DMS79 treated with DMSO at 0.1 percent for 48 hours (cell line): ENCODE results near the gene UNC45A.
A peak's percentile ranks its signal among the peaks of the same experiment; 100 is the strongest.
"Not testable (repeated sequence)": the region's sequence is repeated elsewhere in the genome, so short reads cannot be mapped to it uniquely, and the experiment has no call there.

ENCODE experiments used
- DNase-seq: peaks from one replicate; lab custom pipeline; 2025; lab: John Stamatoyannopoulos, UW

Gene UNC45A

DNA sequence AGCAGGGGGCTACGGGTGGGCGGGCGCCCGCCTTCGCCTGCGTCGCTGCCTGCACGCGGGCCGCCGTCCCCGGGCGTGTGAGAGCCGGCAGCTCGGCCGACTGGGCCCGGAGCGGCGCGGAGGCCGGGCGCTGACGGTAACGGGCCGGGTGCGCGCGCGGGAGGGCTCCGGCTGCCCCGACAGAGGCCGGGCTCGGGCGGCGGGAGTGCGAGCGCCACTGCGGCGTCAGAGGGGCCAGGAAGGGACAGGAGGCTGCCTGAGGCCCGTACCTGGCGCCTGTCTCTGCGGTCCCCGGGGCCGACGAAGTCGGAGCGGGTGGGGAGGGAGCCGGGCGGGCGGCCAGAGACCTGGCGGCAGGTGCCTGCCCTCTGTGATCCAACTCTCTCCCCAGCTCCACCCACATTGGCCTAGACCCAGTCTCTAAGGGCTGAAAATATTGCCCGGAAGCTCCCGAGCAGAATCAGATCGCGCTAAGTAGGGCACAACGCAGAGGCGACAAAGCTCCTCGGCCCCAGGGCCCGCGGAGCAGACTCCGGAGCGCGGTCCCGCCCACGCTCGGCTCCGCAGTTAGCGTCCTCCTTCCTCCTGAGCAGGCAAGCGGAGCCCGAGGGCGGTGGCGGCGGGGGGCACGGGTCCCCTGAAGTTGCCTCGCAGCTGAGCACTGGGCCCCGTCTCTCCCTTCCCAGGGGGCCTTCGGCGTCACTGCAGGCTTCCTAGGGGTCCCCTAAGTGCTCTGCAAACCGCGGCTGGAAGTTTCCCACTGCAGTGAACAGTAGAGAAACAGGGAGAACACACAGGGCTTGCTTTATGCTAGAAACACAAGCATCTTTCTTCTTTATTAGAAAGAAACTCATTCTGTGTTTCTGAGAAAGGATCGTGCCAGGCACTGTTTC, 32.0 kb upstream of the UNC45A start, which contains the start of gene MAN2A2:
TSS of gene MAN2A2 (plus strand) at position 463 of the 893 bp plus-strand sequence. CDS start 906 bp downstream, outside the sequence.
- DNase-seq, result peak; percentile 6

DNA sequence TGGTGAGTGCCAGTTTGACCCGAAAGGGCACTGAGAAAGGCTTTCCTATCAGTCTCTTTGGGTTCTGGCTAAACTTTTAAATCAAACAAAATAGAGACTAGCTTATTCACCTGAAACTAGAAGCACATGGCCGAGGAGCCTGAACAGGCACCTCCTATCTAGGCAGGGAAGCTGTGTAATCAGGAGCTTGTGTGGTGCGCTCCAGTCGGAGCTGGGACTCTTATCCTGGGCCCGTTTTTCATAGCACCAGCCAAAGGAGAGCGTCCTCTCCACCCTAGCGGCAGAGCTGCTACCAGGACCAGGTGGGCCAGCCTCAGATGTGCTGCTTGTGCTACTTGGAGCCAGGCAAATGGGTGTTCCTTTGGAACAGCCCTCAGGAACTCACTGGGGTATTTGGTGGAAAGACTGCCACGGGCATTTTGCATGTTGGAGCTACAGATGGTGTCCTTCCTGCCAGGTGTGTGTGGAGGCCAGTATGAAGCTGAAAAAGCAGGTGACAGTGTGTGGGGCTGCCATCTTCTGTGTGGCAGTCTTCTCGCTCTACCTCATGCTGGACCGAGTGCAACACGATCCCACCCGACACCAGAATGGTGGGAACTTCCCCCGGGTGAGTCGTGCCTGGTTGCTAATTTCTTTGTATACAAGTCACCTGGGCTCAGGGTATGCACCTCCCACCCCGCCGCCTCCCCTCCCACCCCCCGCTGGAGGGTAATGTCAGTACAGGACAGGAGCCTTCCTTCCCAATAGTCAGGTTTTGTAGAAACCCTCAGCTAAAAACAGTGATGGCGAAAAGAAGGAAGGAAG, 31.1 kb upstream of the UNC45A start:
- peak; percentile 1 for DNase-seq

GRCh38 chr15:90904746-90905145, 30.3 kb upstream of the UNC45A start:
- no peak for DNase-seq

DNA sequence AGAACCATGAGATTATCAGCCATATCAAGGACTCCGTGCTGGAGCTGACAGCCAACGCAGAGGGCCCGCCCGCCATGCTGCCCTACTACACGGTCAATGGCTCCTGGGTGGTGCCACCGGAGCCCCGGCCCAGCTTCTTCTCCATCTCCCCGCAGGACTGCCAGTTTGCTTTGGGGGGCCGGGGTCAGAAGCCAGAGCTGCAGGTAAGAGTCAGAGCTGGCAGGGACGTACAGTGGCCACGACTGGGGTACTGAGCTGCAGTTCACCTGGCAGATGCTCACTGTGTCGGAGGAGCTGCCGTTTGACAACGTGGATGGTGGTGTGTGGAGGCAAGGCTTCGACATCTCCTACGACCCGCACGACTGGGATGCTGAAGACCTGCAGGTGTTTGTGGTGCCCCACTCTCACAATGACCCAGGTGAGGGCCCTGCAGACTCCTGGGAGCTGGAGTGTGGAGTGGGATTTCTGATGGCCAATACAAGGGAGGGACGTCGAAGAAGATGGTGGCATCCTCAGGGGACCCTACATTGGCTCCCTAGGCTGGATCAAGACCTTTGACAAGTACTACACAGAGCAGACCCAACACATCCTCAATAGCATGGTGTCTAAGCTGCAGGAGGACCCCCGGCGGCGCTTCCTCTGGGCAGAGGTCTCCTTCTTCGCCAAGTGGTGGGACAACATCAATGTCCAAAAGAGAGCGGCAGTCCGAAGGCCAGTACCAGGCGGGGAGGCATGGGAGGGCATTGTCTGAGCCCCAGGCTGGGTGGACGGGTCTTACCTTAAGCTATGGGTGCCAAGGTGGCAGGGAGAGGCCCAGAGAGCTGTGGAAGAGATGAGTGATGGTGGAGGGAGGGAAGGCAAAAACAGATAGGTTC, 29.5 kb upstream of the UNC45A start:
- no peak for DNase-seq

DNA sequence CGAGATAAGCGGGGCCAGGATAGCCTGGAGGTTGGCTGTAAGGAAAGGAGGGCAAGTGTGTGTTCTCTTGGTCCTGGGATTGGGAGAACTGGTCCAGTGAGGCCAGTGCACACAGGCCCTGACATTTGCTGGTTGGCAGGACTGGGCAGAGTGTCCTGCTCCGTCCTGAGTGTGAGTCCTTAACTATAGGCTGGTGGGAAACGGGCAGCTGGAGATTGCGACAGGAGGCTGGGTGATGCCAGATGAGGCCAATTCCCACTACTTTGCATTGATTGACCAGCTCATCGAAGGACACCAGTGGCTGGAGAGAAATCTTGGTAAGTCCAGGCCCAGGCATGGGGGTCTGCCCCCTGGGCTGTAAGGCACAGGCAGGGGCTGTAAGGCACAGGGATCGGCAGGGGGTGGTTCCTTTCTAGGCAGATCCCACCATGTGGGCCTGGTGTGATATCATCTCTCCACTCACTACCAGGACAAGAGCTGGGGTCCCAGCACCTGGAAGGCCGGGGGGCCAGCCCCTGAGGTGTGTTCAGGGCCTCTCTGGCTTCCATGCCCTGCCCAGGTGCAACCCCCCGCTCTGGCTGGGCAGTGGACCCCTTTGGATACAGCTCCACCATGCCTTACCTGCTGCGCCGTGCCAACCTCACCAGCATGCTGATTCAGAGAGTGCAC, 28.8 kb upstream of the UNC45A start:
- no peak for DNase-seq

DNA sequence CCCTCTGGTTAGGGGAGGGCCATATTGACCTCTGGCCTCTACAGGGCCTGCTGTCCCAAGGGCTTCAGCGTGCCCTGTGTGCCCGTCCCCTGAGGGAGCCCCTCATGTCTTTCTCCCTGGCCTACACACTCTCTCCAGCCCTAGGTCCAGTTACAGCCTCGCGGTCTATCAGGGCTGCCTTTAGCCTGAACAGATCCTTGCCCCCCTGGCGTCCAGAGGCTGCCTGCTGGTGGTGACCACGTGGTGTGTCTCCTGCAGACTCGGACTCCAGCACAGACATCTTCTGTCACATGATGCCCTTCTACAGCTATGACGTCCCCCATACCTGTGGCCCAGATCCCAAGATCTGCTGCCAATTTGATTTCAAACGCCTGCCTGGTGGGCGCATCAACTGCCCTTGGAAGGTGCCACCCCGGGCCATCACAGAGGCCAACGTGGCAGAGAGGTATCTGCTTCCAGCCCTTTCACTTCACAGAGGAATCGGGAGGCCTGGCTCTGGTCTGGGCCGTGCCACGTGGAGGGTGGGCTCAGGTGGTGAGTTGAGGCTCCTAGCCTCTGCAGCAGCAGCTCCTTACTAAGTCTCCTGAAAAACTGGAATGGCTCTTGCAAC, 27.9 kb upstream of the UNC45A start:
- no peak for DNase-seq

DNA sequence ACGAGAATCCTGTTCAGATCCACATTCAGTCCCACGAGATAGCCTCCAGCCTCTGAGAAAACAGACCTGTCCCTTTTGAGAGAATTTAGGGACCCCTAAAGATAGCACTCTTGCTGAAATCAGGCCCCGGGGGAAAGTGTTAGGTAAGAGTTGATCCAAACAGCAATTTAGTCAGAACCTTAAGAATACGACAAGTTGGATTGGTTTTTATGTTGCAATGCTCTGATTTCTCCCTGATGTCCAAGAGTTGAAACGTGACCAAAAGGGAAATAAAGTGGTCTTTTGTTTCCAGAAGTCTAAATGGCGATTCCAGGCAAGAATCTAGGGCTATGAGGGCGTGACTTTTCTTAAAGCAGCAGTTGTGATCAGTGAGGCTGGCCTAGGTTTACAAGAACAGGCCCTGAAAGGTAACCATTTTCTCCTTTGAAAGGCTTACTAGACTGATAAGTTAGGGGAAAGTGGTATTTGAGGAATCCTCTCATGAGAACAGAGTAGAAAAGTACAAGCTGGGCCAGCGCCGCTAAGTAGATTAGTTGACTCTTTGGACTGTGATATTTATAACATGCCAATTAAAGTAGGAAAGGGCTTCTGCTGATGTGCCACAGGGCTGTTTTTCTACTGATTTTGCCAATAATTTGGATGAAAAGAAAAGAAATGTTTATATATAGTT, 27.1 kb upstream of the UNC45A start:
- DNase-seq, result no peak

DNA sequence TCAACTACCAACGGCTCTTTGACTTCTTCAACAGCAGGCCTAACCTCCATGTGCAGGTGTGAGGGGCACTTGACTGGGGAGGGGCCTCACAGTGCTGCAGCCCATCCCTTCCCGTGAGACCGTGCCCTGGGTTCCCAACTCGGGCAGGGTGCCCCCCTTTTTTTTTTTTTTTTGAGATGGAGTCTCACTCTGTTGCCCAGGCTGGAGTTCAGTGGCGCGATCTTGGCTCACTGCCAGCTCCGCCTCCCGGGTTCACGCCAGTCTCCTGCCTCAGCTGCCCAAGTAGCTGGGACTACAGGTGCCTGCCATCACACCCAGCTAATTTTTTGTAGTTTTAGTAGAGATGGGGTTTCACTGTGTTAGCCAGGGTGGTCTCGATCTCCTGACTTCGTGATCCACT, 25.6 kb upstream of the UNC45A start:
- DNase-seq, result not testable (repeated sequence)

GRCh38 chr15:90909976-90910375, 25.1 kb upstream of the UNC45A start:
- no peak for DNase-seq

DNA sequence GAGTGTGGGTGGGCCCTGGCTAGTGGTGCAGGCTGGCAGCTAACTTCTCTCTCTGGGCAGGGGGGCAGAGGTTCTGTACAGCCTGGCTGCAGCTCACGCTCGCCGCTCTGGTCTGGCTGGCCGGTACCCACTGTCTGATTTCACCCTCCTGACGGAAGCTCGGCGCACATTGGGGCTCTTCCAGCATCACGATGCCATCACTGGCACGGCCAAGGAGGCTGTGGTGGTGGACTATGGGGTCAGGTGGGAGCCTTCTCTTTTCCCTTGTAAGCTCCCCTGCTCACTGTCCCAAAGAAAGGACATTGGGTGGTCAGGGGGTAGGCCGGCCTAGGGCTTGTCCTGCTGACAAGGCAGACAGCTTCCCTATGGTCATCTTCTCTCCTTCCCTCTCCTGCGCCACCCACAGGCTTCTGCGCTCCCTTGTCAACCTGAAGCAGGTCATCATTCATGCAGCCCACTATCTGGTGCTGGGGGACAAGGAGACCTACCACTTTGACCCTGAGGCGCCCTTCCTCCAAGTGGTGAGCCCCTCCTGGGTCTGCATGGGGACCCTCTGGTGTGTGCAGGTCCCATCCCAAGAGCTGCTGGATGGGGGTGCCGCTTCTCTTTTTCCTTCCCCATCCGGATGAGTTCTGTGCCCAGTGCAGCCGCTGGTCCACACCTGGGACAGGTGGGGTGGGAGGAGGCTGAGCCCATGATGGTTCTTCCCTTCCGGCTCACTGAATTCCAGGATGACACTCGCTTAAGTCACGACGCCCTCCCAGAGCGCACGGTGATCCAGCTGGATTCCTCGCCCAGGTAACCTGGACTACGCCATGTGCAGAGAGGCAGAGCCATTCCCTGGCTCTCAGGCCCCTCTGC, 24.4 kb upstream of the UNC45A start:
- no peak for DNase-seq

- no peak for DNase-seq
Observed at GRCh38 chr15:90911302-90911623, 23.8 kb upstream of the UNC45A start.

- DNase-seq, result no peak
Observed at GRCh38 chr15:90911906-90912769, 22.9 kb upstream of the UNC45A start.

- DNase-seq, result no peak
Observed at GRCh38 chr15:90912770-90913075, 22.4 kb upstream of the UNC45A start.

- no peak for DNase-seq
Observed at GRCh38 chr15:90913398-90913944, 21.6 kb upstream of the UNC45A start.

- no peak for DNase-seq
Observed at GRCh38 chr15:90914305-90915080, 20.6 kb upstream of the UNC45A start.

GRCh38 chr15:90915216-90915807, 19.8 kb upstream of the UNC45A start:
- DNase-seq, result no peak

DNA sequence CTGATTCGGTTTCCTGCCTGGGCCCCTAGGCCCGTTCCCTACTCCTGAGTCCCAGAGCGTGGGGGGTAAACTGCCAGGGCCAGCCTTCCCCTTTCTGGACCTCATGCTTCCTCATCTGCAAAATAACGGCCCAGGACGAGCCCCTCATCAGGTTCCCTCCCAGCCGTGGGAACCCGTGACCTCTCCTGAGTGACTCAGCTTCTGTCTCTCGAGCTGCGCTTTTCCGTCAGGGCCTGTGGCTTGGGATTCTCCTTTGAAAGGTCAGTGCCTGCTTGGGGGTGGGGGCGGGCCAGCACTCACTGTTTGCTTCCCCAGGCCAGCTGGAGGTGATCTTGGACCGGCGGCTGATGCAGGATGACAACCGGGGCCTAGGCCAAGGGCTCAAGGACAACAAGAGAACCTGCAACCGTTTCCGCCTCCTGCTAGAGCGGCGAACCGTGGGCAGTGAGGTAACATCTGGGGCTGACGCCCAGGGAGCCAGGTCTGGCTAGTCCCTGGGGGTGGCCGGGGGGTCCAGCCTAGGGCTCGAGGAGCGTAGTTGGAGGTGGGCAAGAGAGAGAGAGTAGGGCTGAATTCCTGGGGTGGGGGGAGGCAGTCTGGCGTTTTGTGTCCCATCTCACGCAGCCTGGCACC, 19.2 kb upstream of the UNC45A start:
- DNase-seq, result no peak
